ENCODE measurements around the gene METTL17.
"Not testable (repeated sequence)": the region's sequence is repeated elsewhere in the genome, so short reads cannot be mapped to it uniquely, and the experiment has no call there.

Gene METTL17

DNA sequence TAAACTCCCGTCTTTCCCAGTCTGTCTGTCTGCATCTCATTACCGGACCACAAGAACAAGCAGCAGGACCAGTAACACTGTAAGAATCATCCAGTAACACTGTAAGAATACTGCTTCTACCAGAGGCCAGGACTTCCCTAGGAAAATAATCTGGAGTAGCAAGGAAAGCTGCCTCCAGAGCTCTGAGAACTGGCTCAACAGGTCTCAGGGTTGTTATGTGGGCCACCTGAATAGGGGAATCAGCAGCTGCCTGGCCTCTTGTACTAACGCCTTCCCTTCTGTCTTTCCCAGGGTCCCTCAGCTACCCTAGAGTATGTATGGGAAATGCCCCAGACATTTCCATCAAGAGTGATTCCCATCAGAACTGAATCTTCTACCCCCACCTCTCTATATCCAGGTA is 8.4 kb downstream of the METTL17 start:
- H3K27me3 ChIP-seq (ENCODE audit: insufficient read depth, low read length), result no peaks in the 10 kb centered on the region
- no peaks in the 10 kb centered on the region for H3K9me3 ChIP-seq (ENCODE audit: insufficient read depth, low read depth, low read length)
- H3K4me1 ChIP-seq (ENCODE audit: insufficient read depth, low read length), result peaks cover 5% of the 10 kb centered on the region; the same call in 1 of the 2 replicates
- H3K9ac ChIP-seq (ENCODE audit: low read depth, low read length), result no peak overlapping the region
- H3K4me3 ChIP-seq (ENCODE audit: low read length), result no peak overlapping the region
- peaks cover 43% of the 10 kb centered on the region for H3K36me3 ChIP-seq (ENCODE audit: insufficient read depth, low read depth, low read length)
- H3K27ac ChIP-seq (ENCODE audit: low read length), result no peak overlapping the region

DNA sequence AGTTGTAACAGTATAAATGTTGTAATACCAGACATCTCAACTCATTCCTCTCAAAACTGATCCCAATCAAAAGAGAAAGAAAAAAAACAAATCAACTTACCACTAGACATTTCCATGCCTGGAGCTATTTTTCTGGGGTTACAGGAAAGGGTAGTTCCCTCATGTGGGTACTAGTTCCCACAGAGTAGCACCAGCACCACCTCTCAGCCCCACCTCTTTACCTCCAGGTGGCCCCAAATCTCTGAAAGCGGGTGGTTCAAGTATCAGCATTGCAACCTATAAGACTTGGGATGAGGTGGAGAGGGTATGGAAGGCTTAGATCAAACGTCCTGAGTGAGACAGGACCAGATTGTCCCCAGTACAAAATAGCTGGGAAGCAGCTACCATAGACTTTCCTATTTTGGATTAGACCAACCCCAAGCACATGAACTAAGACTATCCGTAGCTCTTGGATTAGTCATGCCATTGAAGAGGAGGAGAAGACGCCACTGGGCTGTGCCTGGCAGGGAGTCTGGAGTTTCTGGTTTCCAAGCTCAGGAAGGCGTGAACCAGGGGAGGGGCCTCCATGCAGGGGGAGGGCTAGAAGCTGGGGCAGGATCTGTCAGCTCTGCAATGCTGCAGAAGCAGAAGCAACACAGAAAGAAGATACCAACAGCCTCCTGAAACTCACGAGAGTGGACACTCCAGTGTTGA is 9.0 kb downstream of the METTL17 start, which contains the start of gene SLC39A2:
TSS of gene SLC39A2 (plus strand) at position 620 of the 693 bp plus-strand sequence. CDS start 154 bp downstream, outside the sequence.
- H3K9ac ChIP-seq (ENCODE audit: low read depth, low read length), result no peak within 1 kb of the TSS
- H3K9me3 ChIP-seq (ENCODE audit: insufficient read depth, low read depth, low read length), result no peaks in the 10 kb centered on the region
- H3K4me1 ChIP-seq (ENCODE audit: insufficient read depth, low read length), result peaks cover 5% of the 10 kb centered on the region; the same call in 1 of the 2 replicates
- H3K36me3 ChIP-seq (ENCODE audit: insufficient read depth, low read depth, low read length), result peaks cover 36% of the 10 kb centered on the region
- peak within 1 kb of the TSS; percentile 41; the same call in 1 of the 2 replicates for H3K4me3 ChIP-seq (ENCODE audit: low read length)
- no peak within 1 kb of the TSS for H3K27ac ChIP-seq (ENCODE audit: low read length)
- H3K27me3 ChIP-seq (ENCODE audit: insufficient read depth, low read length), result no peaks in the 10 kb centered on the region

DNA sequence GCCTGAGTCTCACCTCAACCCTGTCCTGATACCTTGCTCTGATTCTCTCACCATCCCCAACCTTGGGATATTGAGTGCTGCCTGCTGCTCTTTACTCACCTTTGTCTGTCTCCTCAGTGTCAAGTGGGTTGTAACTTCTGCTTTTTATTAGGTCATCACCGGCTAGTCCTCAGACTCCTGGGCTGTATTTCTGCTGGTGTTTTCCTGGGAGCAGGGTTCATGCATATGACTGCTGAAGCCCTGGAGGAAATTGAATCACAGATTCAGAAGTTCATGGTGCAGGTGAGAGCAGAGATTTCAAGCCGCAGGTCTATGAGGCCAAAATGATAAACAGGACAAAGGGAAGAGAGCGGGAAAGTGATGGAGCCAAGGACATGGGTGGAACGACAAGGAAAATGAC is 9.8 kb downstream of the METTL17 start:
- H3K27ac ChIP-seq (ENCODE audit: low read length), result no peak overlapping the region
- no peak overlapping the region for H3K9ac ChIP-seq (ENCODE audit: low read depth, low read length)
- H3K4me3 ChIP-seq (ENCODE audit: low read length), result no peak overlapping the region
- peaks cover 28% of the 10 kb centered on the region for H3K36me3 ChIP-seq (ENCODE audit: insufficient read depth, low read depth, low read length)
- H3K27me3 ChIP-seq (ENCODE audit: insufficient read depth, low read length), result no peaks in the 10 kb centered on the region
- H3K9me3 ChIP-seq (ENCODE audit: insufficient read depth, low read depth, low read length), result no peaks in the 10 kb centered on the region
- peaks cover 5% of the 10 kb centered on the region; the same call in 1 of the 2 replicates for H3K4me1 ChIP-seq (ENCODE audit: insufficient read depth, low read length)

DNA sequence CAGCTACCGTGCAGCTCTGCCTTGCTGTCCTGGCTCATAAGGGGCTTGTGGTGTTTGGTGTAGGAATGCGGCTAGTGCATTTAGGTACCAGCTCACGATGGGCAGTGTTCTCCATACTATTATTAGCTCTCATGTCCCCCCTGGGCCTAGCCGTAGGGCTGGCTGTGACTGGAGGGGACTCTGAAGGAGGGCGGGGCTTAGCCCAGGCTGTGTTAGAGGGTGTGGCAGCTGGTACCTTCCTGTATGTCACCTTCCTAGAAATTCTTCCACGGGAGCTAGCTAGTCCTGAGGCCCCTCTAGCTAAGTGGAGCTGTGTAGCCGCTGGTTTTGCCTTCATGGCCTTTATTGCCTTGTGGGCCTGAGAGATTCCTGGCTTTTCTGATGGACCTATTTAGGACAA is 11.4 kb downstream of the METTL17 start:
- no peak overlapping the region for H3K4me3 ChIP-seq (ENCODE audit: low read length)
- H3K4me1 ChIP-seq (ENCODE audit: insufficient read depth, low read length), result peaks cover 5% of the 10 kb centered on the region; the same call in 1 of the 2 replicates
- H3K9me3 ChIP-seq (ENCODE audit: insufficient read depth, low read depth, low read length), result no peaks in the 10 kb centered on the region
- no peak overlapping the region for H3K9ac ChIP-seq (ENCODE audit: low read depth, low read length)
- H3K36me3 ChIP-seq (ENCODE audit: insufficient read depth, low read depth, low read length), result peaks cover 12% of the 10 kb centered on the region
- no peaks in the 10 kb centered on the region for H3K27me3 ChIP-seq (ENCODE audit: insufficient read depth, low read length)
- no peak overlapping the region for H3K27ac ChIP-seq (ENCODE audit: low read length)

DNA sequence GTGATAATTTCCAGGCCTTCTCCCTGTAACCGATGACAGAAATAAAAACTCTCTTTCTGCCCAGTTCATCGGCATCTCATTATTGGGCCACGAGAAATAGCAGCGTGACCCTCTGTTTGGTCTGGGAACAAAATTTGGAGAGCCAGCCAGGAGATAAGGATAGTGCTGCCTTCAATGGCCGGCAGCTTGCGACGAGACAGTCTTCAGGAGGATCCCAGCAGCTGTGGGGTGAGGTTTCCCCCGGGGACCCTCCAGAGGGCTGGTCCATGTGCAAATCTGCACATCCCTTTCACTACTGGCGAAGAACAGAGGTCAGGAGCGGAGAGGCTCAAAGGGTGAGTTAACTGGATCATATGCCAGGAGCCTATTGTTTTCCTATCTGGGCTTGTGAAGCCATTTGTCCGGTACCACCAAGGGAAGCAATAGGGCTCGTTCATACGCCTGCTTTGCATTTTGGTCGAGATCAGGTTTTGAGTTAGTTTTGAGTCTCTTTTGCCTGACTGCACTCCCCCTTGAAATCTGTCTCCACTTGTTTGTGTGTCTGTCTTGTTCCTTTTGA is 14.1 kb downstream of the METTL17 start:
- Histone ChIP-seq H3K9me3 (ENCODE audit: insufficient read depth, low read depth, low read length) (no peaks in the 10 kb centered on the region), H3K4me3 (ENCODE audit: low read length) (no peak overlapping the region), H3K27ac (ENCODE audit: low read length) (no peak overlapping the region), H3K27me3 (ENCODE audit: insufficient read depth, low read length) (no peaks in the 10 kb centered on the region), H3K36me3 (ENCODE audit: insufficient read depth, low read depth, low read length) (no peaks in the 10 kb centered on the region), H3K4me1 (ENCODE audit: insufficient read depth, low read length) (peaks cover under 1% of the 10 kb centered on the region; the same call in 1 of the 2 replicates), H3K9ac (ENCODE audit: low read depth, low read length) (no peak overlapping the region)

DNA sequence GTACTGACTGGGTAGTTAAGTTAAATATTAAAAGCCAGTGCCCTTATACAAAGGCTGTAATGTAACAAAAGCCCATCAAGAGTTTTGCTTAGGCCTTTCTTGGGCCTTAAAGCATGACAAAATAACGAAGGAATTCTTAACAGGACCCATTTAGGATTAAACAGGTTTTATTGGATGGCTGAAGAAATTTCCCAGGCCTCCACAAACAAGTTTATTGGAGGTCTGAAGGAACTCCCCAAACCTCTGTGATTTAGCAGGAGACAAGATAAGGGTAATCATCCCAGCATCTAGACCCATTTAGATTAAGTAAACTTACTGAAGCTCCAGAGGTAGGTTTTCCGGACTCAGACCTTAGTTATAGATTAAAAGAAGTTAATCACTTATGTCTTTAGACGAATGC is 19.9 kb downstream of the METTL17 start:
- H3K9ac ChIP-seq (ENCODE audit: low read depth, low read length); H3K27me3 ChIP-seq (ENCODE audit: insufficient read depth, low read length); H3K36me3 ChIP-seq (ENCODE audit: insufficient read depth, low read depth, low read length); H3K4me1 ChIP-seq (ENCODE audit: insufficient read depth, low read length); H3K9me3 ChIP-seq (ENCODE audit: insufficient read depth, low read depth, low read length); H3K4me3 ChIP-seq (ENCODE audit: low read length); H3K27ac ChIP-seq (ENCODE audit: low read length): not testable (repeated sequence)

DNA sequence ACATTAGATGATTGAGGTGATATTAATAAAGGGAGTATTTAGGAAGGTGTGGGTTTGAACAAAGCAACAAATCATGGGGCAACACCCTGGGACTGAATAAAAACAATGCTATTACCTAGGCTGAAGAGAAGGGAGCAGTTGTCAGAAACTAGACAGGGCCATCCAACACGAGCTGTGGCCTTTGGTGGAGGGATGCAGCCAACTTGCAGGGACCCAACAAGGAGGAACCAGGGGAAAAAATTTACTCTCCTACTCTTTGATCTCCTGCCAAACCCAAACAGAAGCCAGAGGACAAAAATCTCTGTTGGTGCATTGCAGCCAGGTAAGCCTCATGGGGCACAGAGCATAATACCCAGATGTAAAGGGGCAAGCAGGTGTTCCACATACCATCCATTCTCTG is 21.4 kb downstream of the METTL17 start:
- Histone ChIP-seq H3K27ac (ENCODE audit: low read length) (no peak overlapping the region), H3K9ac (ENCODE audit: low read depth, low read length) (no peak overlapping the region), H3K4me3 (ENCODE audit: low read length) (no peak overlapping the region), H3K9me3 (ENCODE audit: insufficient read depth, low read depth, low read length) (no peaks in the 10 kb centered on the region), H3K4me1 (ENCODE audit: insufficient read depth, low read length) (peaks cover 8% of the 10 kb centered on the region; the same call in 1 of the 2 replicates), H3K27me3 (ENCODE audit: insufficient read depth, low read length) (no peaks in the 10 kb centered on the region), H3K36me3 (ENCODE audit: insufficient read depth, low read depth, low read length) (no peaks in the 10 kb centered on the region)

DNA sequence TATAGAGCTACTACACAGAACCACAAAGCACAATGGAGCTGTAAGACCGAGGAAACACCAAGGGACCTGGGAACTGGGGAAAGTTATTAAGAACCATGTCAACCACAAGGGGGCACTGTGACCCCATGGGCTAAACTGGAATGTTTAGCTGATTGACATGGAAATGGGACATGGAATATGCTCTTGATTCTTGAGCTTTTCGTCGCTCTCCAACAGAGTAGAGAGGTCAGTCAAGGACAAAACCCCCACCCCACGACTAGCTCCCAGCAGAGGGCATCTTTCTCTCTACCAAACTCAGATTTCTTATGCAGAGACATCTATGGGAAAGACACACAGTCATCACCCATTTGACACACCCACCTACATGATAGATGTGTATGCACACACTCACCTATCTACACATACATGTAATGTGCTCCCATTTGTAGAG is 25.0 kb downstream of the METTL17 start:
- H3K36me3 ChIP-seq (ENCODE audit: insufficient read depth, low read depth, low read length), result no peaks in the 10 kb centered on the region; the same call in 1 of the 2 replicates
- no peaks in the 10 kb centered on the region for H3K27me3 ChIP-seq (ENCODE audit: insufficient read depth, low read length)
- no peaks in the 10 kb centered on the region for H3K9me3 ChIP-seq (ENCODE audit: insufficient read depth, low read depth, low read length)
- no peak overlapping the region for H3K9ac ChIP-seq (ENCODE audit: low read depth, low read length)
- H3K4me3 ChIP-seq (ENCODE audit: low read length), result no peak overlapping the region
- no peak overlapping the region for H3K27ac ChIP-seq (ENCODE audit: low read length)
- H3K4me1 ChIP-seq (ENCODE audit: insufficient read depth, low read length), result peaks cover 5% of the 10 kb centered on the region; the same call in 1 of the 2 replicates

DNA sequence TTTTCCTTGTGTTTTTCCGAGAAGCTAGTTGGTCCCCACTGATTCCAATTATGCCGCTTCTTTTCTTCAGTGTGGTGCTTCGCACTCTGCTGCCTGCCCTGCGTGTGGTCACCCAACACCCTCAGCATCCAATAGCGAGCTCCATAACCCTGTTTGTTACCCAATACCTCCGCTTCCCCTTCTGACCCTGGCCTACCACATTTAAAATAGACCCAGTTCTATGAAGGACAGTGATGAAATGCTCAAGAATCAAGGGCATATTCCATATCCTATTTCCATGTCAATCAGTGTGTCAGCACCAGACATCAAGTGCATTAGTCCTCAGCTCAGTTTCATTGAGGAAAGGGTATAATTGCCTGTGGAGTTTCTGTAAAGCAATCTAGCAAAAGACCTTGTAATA is 25.5 kb downstream of the METTL17 start:
- H3K9me3 ChIP-seq (ENCODE audit: insufficient read depth, low read depth, low read length), result no peaks in the 10 kb centered on the region
- H3K27me3 ChIP-seq (ENCODE audit: insufficient read depth, low read length), result no peaks in the 10 kb centered on the region
- H3K4me1 ChIP-seq (ENCODE audit: insufficient read depth, low read length), result peaks cover 5% of the 10 kb centered on the region; the same call in 1 of the 2 replicates
- H3K36me3 ChIP-seq (ENCODE audit: insufficient read depth, low read depth, low read length), result no peaks in the 10 kb centered on the region; the same call in 1 of the 2 replicates
- H3K4me3 ChIP-seq (ENCODE audit: low read length), result no peak overlapping the region
- no peak overlapping the region for H3K9ac ChIP-seq (ENCODE audit: low read depth, low read length)
- H3K27ac ChIP-seq (ENCODE audit: low read length), result no peak overlapping the region

DNA sequence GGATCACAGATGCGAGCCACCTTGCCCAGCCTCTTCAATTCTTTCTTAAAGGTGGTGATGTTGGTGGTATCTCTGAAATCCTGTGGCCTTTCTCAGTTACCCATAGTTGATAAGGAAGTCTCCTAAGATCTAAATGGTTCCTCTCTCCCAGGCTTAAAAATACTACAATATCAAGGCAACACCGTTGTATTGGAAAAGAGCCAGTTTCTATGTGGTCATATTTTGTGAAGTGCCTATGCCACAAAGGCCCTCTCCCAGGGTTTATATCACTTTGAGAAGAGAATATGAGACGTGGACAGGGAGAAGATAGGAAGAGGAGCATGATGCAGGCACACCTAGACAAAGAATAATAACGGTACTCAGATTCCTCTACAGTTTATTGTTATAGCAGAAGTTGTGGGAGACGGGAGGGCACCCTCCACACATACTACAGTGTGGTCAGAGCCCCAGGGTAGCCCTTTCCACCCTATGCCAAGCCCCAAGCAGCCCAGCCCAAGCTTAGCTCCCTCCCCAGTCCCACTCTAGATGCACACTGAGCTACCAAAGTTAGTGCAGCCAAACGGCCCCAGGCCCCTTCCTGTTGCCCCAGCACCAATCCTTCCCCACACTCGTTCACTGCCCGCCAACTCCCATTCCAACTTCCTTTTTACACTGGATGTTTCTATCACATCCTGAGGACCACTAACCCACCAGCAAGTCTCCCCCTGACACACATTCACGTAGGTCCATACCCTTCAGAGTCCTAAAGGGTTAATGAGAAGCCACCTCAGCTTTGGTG is 26.8 kb downstream of the METTL17 start:
- Histone ChIP-seq H3K27me3 (ENCODE audit: insufficient read depth, low read length) (no peaks in the 10 kb centered on the region), H3K9me3 (ENCODE audit: insufficient read depth, low read depth, low read length) (no peaks in the 10 kb centered on the region), H3K4me3 (ENCODE audit: low read length) (no peak overlapping the region), H3K27ac (ENCODE audit: low read length) (no peak overlapping the region), H3K9ac (ENCODE audit: low read depth, low read length) (no peak overlapping the region), H3K36me3 (ENCODE audit: insufficient read depth, low read depth, low read length) (peaks cover 5% of the 10 kb centered on the region; the same call in 1 of the 2 replicates), H3K4me1 (ENCODE audit: insufficient read depth, low read length) (peaks cover 5% of the 10 kb centered on the region; the same call in 1 of the 2 replicates)

DNA sequence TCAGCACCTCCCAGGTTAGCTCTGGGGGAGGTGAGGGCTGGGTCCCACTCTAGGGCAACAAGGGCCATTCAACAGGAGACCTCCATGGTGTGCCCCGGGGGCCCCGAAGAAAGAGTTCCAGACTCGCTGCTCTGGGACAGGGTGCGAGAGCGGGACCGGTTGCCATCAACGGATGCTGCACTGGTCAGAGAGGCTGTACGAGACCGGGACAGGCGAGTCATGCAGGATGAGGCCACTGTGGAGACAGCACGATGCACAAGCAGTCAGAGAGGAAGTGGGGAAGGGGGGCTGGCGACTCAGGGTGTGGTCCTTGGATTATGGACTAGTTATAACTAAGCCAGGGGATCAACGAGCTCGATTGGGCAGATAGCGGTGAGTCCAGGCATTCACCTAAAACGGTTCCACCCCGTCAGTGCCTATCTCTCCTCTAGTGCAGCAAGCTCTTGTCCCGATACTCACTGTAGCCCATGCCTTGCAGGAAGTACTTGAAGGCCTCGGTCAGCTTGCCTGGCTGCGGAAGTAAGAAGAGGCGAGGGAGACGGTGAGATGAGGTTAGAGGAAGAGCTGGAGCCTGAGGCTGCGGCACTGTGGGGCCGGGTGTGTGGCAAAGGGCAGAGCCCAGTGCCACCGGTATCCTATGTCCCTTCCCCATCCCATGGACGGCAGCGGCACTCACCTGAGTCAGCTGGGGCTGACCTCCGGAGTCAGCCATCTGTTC is 27.9 kb downstream of the METTL17 start:
- Histone ChIP-seq H3K27me3 (ENCODE audit: insufficient read depth, low read length) (peaks cover 10% of the 10 kb centered on the region), H3K4me3 (ENCODE audit: low read length) (no peak overlapping the region), H3K9me3 (ENCODE audit: insufficient read depth, low read depth, low read length) (no peaks in the 10 kb centered on the region), H3K27ac (ENCODE audit: low read length) (no peak overlapping the region), H3K4me1 (ENCODE audit: insufficient read depth, low read length) (peaks cover 5% of the 10 kb centered on the region; the same call in 1 of the 2 replicates), H3K36me3 (ENCODE audit: insufficient read depth, low read depth, low read length) (peaks cover 5% of the 10 kb centered on the region; the same call in 1 of the 2 replicates), H3K9ac (ENCODE audit: low read depth, low read length) (no peak overlapping the region)
